ENCODE results near the gene POLR3C. TPM values are rescaled to one million over a fixed set of nuclear protein-coding genes. Genes with fewer than 3 reads are reported as not detected.

Gene POLR3C
- total RNA-seq, 2 experiments from 2014 or later: 38.2 to 39.4 TPM

- H3K4me3 Mint-ChIP-seq: no peak overlapping the region
- peaks cover 7% of the 10 kb centered on the region for H3K27me3 Mint-ChIP-seq
- intact Hi-C loops (cut with micrococcal nuclease): no loop called here
- ChIA-PET POLR2A (interaction anchor here (0.5 kb wide), 1 partner anchor 68 kb away, joined by 3 read pairs; no protein-coding TSS in a partner anchor), CTCF (interaction anchor here (6.9 to 10.2 kb wide), 2 partner anchors 14 to 31 kb away, joined by 43 to 91 read pairs; partner anchors contain the start of gene NUDT17)
- TF ChIP-seq CTCF (IDR thresholded peaks at IDR 0.05): no peak
- ATAC-seq (no peak), DNase-seq (no peak)
- H3K9me3 Mint-ChIP-seq: no peaks in the 10 kb centered on the region
- no peak overlapping the region for H3K27ac Mint-ChIP-seq
- H3K36me3 Mint-ChIP-seq (ENCODE audit: low read depth): no peaks in the 10 kb centered on the region
- no peaks in the 10 kb centered on the region for H3K4me1 Mint-ChIP-seq (ENCODE audit: low read depth)
These were observed 54.0 kb downstream of the POLR3C start for GRCh38 chr1:145877923-145878486.

- TF ChIP-seq CTCF (IDR thresholded peaks at IDR 0.05): no peak
- H3K27me3 Mint-ChIP-seq: peaks cover 8% of the 10 kb centered on the region
- H3K9me3 Mint-ChIP-seq: no peaks in the 10 kb centered on the region
- CTCF ChIA-PET: interaction anchor here (1.1 to 10.2 kb wide), 3 partner anchors 13 to 32 kb away, joined by 4 to 91 read pairs (median 43); partner anchors contain the start of gene NUDT17
- ATAC-seq: no peak
- POLR2A ChIA-PET: interaction anchor here (0.5 to 1.0 kb wide), 3 partner anchors 16 to 67 kb away, joined by 3 to 4 read pairs (median 3); no protein-coding TSS in a partner anchor
- intact Hi-C loops (cut with micrococcal nuclease): no loop called here
- no peak overlapping the region for H3K27ac Mint-ChIP-seq
- no peak overlapping the region for H3K4me3 Mint-ChIP-seq
- H3K36me3 Mint-ChIP-seq (ENCODE audit: low read depth): no peaks in the 10 kb centered on the region
- no peaks in the 10 kb centered on the region for H3K4me1 Mint-ChIP-seq (ENCODE audit: low read depth)
- DNase-seq: no peak
These were observed 54.7 kb downstream of the POLR3C start for GRCh38 chr1:145878724-145879123.

- peaks cover 12% of the 10 kb centered on the region for H3K27me3 Mint-ChIP-seq
- no peak for TF ChIP-seq CTCF (IDR thresholded peaks at IDR 0.05)
- no peaks in the 10 kb centered on the region for H3K36me3 Mint-ChIP-seq (ENCODE audit: low read depth)
- peaks cover 3% of the 10 kb centered on the region for H3K4me1 Mint-ChIP-seq (ENCODE audit: low read depth)
- no peak for DNase-seq
- no peaks in the 10 kb centered on the region for H3K9me3 Mint-ChIP-seq
- ChIA-PET POLR2A (interaction anchor here (1.1 to 2.1 kb wide), 2 partner anchors 34 to 116 kb away, joined by 4 read pairs; partner anchors contain the start of genes NUDT17 and TXNIP), CTCF (interaction anchor here (0.8 to 10.2 kb wide), 5 partner anchors 12 to 33 kb away, joined by 3 to 91 read pairs (median 32); partner anchors contain the start of genes ITGA10 and NUDT17)
- intact Hi-C loops (cut with micrococcal nuclease): no loop called here
- H3K27ac Mint-ChIP-seq: no peak overlapping the region
- ATAC-seq: no peak
- H3K4me3 Mint-ChIP-seq: no peak overlapping the region
These were observed 55.8 kb downstream of the POLR3C start for GRCh38 chr1:145879775-145880174.

- Mint-ChIP-seq H3K36me3 (ENCODE audit: low read depth) (no peaks in the 10 kb centered on the region), H3K9me3 (no peaks in the 10 kb centered on the region), H3K27ac (no peak overlapping the region), H3K27me3 (peaks cover 20% of the 10 kb centered on the region), H3K4me3 (peak overlapping the region; percentile 74), H3K4me1 (ENCODE audit: low read depth) (peaks cover 17% of the 10 kb centered on the region)
- ChIA-PET POLR2A (interaction anchor here (1.6 kb wide), 1 partner anchor 167 kb away, joined by 5 read pairs; no protein-coding TSS in a partner anchor), CTCF (interaction anchor here (1.1 to 10.2 kb wide), 5 partner anchors 25 to 93 kb away, joined by 4 to 91 read pairs (median 7); partner anchors contain the start of genes ITGA10, NUDT17 and PIAS3)
- DNase-seq: no peak
- TF ChIP-seq CTCF (IDR thresholded peaks at IDR 0.05): no peak
- ATAC-seq: no peak
- intact Hi-C loops (cut with micrococcal nuclease): no loop called here
These were observed 60.7 kb downstream of the POLR3C start for GRCh38 chr1:145884675-145885074.

GRCh38 chr1:145885738-145886287 is 61.8 kb downstream of the POLR3C start, which contains the start of gene ANKRD35:
ANKRD35 (minus strand) TSS chr1:145885866; CDS start chr1:145885758, 108 bp downstream.
- peak within 1 kb of the TSS; percentile 74 for H3K4me3 Mint-ChIP-seq
- ChIA-PET CTCF (interaction anchor here (1.0 to 10.2 kb wide), 5 partner anchors 14 to 39 kb away, joined by 3 to 91 read pairs (median 7); partner anchors contain the start of genes ITGA10, NUDT17 and PIAS3), POLR2A (interaction anchor here (0.5 to 1.1 kb wide), 5 partner anchors 14 to 92 kb away, joined by 3 read pairs; no protein-coding TSS in a partner anchor)
- intact Hi-C loops (cut with micrococcal nuclease): no loop called here
- H3K36me3 Mint-ChIP-seq (ENCODE audit: low read depth): no peaks in the 10 kb centered on the region
- no peak within 1 kb of the TSS for H3K27ac Mint-ChIP-seq
- H3K27me3 Mint-ChIP-seq: peaks cover 20% of the 10 kb centered on the region
- H3K9me3 Mint-ChIP-seq: no peaks in the 10 kb centered on the region
- peak; percentile 95 for DNase-seq
- ATAC-seq: peak; percentile 99
- no peak for TF ChIP-seq CTCF (IDR thresholded peaks at IDR 0.05)
- H3K4me1 Mint-ChIP-seq (ENCODE audit: low read depth): peaks cover 17% of the 10 kb centered on the region

Measured in activated CD8-positive, alpha-beta T cell treated with anti-CD3 and anti-CD28 coated beads for 36 hours (primary cell).